Smooth muscle cell (in vitro differentiated cells): ENCODE results near the gene GPSM3. TPM values are rescaled to one million over a fixed set of nuclear protein-coding genes. Genes with fewer than 3 reads are reported as not detected.

Experiments
- DNase-seq: peaks from one replicate; lab custom pipeline; 2025; ENCODE audit not compliant: unreplicated experiment; lab: John Stamatoyannopoulos, UW
- H2AFZ ChIP-seq: fragments of 200-600 bp; sonication (generic); 2 replicates; pipeline ENCODE4 v1.6.0; 2016; ENCODE audit warnings: antibody characterized with exemption, low read depth, mild to moderate bottlenecking
- H3F3A ChIP-seq: fragments of 200-600 bp; sonication (generic); 2 replicates; pipeline ENCODE4 v1.6.0; 2017; ENCODE audit warnings: antibody characterized with exemption, low read depth
- H3K27ac ChIP-seq: fragments of 200-600 bp; sonication (generic); 2 replicates; pipeline ENCODE4 v1.5.1; 2016; ENCODE audit warnings: low read depth, mild to moderate bottlenecking
- H3K27me3 ChIP-seq: fragments of 200-600 bp; sonication (generic); 2 replicates; pipeline ENCODE4 v1.6.1; 2016; ENCODE audit warnings: low read depth, mild to moderate bottlenecking
- H3K36me3 ChIP-seq: fragments of 200-600 bp; sonication (generic); 2 replicates; pipeline ENCODE4 v1.5.1; 2016; ENCODE audit warnings: low read depth
- H3K4me1 ChIP-seq: fragments of 200-600 bp; sonication (generic); 2 replicates; pipeline ENCODE4 v1.5.1; 2016; ENCODE audit warnings: low read depth
- H3K4me2 ChIP-seq: fragments of 200-600 bp; sonication (generic); 2 replicates; pipeline ENCODE4 v1.6.0; 2016; ENCODE audit warnings: mild to moderate bottlenecking
- H3K4me3 ChIP-seq: fragments of 200-600 bp; sonication (generic); 2 replicates; pipeline ENCODE4 v1.5.1; 2016; ENCODE audit warnings: mild to moderate bottlenecking
- H3K79me2 ChIP-seq: fragments of 200-600 bp; sonication (generic); 2 replicates; pipeline ENCODE4 v1.6.0; 2016; ENCODE audit warnings: low read depth, mild to moderate bottlenecking
- H3K9ac ChIP-seq: fragments of 200-600 bp; sonication (generic); 2 replicates; pipeline ENCODE4 v1.6.0; 2016; ENCODE audit warnings: low read depth
- H3K9me3 ChIP-seq: fragments of 200-600 bp; sonication (generic); replicated peaks from 2 replicates; pipeline ENCODE4 v1.5.1; 2016; ENCODE audit warnings: low read depth
- H4K20me1 ChIP-seq: fragments of 200-600 bp; sonication (generic); 2 replicates; pipeline ENCODE4 v1.6.0; 2016; ENCODE audit warnings: low read depth
- CTCF ChIP-seq: fragments of 200-600 bp; sonication (generic); IDR thresholded peaks from 2 replicates; pipeline ENCODE4 v1.5.1; 2017; ENCODE audit warnings: borderline replicate concordance, mild to moderate bottlenecking, antibody characterized with exemption; ENCODE audit not compliant: insufficient read depth, poor library complexity, severe bottlenecking
- WGBS: methylation state at CpG from one replicate; pipeline ENCODE4 v1.1.7; 2016; ENCODE audit warnings: low lambda C conversion rate; 5-methylcytosine and 5-hydroxymethylcytosine counted together
- polyA plus RNA-seq: library from polyadenylated mRNA; unstranded; fragments of >200 nt; fragmentation: Nextera tagmentation; extraction: Ambion mirVana; gene quantifications from 2 replicates; pipeline ENCODE4 v1.2.1, GENCODE V29; 2016
- total RNA-seq: library from RNA; depleted of rRNA; stranded (reverse); fragments of >200 nt; gene quantifications from 2 replicates; pipeline ENCODE4 v1.2.3, GENCODE V29; 2014

GPSM3 gene
- total and polyA plus RNA-seq, 2 experiments from 2014 or later, result 5.3 to 15.6 TPM

- no peaks in the 10 kb centered on the region for H3K79me2 ChIP-seq
- no peak overlapping the region for H3K27ac ChIP-seq
- no peak for TF ChIP-seq CTCF
- no peaks in the 10 kb centered on the region for H3F3A ChIP-seq
- WGBS, result 84% methylated on average over 10 of the region's 10 CpGs
- H3K9me3 ChIP-seq, result no peaks in the 10 kb centered on the region
- no peaks in the 10 kb centered on the region for H4K20me1 ChIP-seq
- H3K4me2 ChIP-seq, result no peak overlapping the region
- no peak overlapping the region for H2AFZ ChIP-seq
- H3K27me3 ChIP-seq, result peaks cover 1% of the 10 kb centered on the region
- DNase-seq, result no peak
- no peaks in the 10 kb centered on the region for H3K4me1 ChIP-seq
- H3K36me3 ChIP-seq, result no peaks in the 10 kb centered on the region
- no peak overlapping the region for H3K4me3 ChIP-seq
- H3K9ac ChIP-seq, result no peak overlapping the region
These were observed 23.8 kb upstream of the GPSM3 start for GRCh38 chr6:32216285-32216684.

DNA sequence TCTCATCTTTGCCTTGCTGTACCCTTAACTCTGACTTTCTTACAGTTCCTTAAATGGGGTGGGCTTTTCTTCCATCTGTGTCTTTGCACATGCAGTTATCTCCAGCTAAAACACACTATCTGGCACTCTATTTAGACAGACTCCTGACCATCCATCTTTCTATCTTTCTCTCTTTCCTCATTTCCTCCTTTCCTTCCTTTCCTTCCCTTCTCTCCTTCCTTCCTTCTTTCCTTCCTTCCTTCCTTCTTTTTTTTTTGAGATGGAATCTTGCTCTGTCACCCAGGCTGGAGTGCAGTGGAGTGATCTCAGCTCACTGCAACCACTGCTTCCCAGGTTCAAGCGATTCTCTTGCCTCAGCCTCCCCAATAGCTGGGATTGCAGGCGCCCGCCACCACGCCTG, 23.2 kb upstream of the GPSM3 start:
- Histone ChIP-seq H3K27ac (no peak overlapping the region), H3K9ac (no peak overlapping the region), H3K4me1 (no peaks in the 10 kb centered on the region), H3K4me2 (no peak overlapping the region), H3K27me3 (no peaks in the 10 kb centered on the region), H3K36me3 (no peaks in the 10 kb centered on the region), H2AFZ (no peak overlapping the region), H3K79me2 (no peaks in the 10 kb centered on the region), H4K20me1 (no peaks in the 10 kb centered on the region), H3F3A (no peaks in the 10 kb centered on the region), H3K4me3 (no peak overlapping the region), H3K9me3 (no peaks in the 10 kb centered on the region)
- WGBS, result 98% methylated on average over 4 of the region's 4 CpGs
- DNase-seq, result no peak
- no peak for TF ChIP-seq CTCF

DNA sequence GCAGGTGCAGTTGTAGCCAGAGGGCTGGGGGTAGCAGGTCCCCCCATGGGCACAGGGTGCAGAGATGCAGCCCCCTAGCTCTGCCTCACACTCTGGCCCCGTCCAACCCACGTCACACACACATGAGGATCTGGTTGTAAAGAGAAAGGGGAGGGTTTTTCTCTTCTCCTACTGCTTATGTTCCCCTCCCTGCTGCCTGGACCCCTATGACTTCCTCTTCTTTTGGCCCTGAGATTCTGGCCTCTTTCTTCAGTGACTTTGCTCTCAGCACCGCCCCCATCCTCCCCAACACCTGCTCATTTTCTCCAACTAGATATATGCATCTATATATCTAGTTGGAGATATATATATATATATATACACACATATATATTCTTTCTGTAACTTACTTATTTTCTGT, 21.7 kb upstream of the GPSM3 start:
- no peak for DNase-seq
- Histone ChIP-seq H3K79me2 (no peaks in the 10 kb centered on the region), H4K20me1 (no peaks in the 10 kb centered on the region), H3K9me3 (no peaks in the 10 kb centered on the region), H2AFZ (no peak overlapping the region), H3F3A (no peaks in the 10 kb centered on the region), H3K27ac (no peak overlapping the region), H3K4me1 (no peaks in the 10 kb centered on the region), H3K9ac (no peak overlapping the region), H3K4me2 (no peak overlapping the region), H3K36me3 (no peaks in the 10 kb centered on the region), H3K27me3 (no peaks in the 10 kb centered on the region), H3K4me3 (no peak overlapping the region)
- TF ChIP-seq CTCF, result no peak
- WGBS, result 89% methylated on average over 3 of the region's 3 CpGs

DNA sequence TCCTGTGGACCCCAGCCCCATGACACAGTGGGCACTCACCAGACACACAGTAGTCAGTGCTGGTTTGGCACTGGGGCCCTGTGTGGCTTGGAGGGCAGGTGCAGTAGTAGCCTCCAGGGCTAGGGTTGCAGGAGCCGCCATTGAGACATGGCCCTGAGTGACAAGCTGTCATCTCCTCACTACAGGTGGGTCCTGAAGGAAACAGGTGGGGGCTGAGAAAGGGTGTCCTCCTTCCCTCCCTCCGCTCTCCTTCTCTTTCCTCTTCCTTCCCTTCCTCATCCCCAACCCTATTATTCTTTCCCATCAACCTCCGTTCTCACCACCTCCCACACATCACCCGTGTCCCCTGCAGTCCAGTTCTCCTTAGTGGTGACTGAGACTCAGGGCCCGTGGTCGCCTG, 21.2 kb upstream of the GPSM3 start:
- no peak for TF ChIP-seq CTCF
- no peak overlapping the region for H2AFZ ChIP-seq
- H3K4me3 ChIP-seq, result no peak overlapping the region
- no peak overlapping the region for H3K9ac ChIP-seq
- H3K79me2 ChIP-seq, result no peaks in the 10 kb centered on the region
- H3K4me2 ChIP-seq, result no peak overlapping the region
- DNase-seq, result no peak
- WGBS, result 94% methylated on average over 6 of the region's 6 CpGs
- no peak overlapping the region for H3K27ac ChIP-seq
- H3K36me3 ChIP-seq, result no peaks in the 10 kb centered on the region
- H3K4me1 ChIP-seq, result no peaks in the 10 kb centered on the region
- no peaks in the 10 kb centered on the region for H3K27me3 ChIP-seq
- no peaks in the 10 kb centered on the region for H3F3A ChIP-seq
- H3K9me3 ChIP-seq, result no peaks in the 10 kb centered on the region
- H4K20me1 ChIP-seq, result no peaks in the 10 kb centered on the region
